GM12892 (cell line): ENCODE data around the gene KRTAP2-2.

Experiments used
- POLR2A ChIP-seq: IDR thresholded peaks from 2 replicates; pipeline ENCODE4 v1.6.1; 2011; ENCODE audit warnings: low read depth, low read length, control low read depth
- TAF1 ChIP-seq: IDR thresholded peaks from 2 replicates; pipeline ENCODE4 v1.6.1; 2011; ENCODE audit warnings: low read depth, mild to moderate bottlenecking, control low read depth, low read length, borderline replicate concordance

- TF ChIP-seq POLR2A: no peak
- TF ChIP-seq TAF1: no peak
Measured at GRCh38 chr17:41103896-41104295, 48.9 kb upstream of the KRTAP2-2 start.
